ENCODE measurements around the gene GAB3.

The GAB3 gene

DNA sequence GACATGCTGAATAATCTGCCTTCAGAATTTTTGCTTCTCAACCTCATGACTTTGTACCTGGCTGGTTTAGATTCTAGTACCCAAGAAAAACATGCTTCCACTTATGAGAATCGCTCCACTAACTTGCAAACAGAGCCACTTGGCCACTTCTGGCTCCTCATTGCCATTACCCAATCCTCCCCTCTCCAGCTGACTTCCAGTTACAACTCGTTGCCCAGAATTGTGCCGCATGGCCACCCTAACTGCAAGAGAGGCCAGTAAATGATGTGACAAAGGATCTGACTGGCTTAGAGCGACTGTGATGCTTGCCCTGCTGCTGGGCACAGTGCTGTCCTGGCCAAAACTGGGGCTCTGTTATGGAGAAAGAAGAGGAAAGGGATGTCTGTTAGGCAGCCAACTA, 7.8 kb upstream of the GAB3 start:
- TF ChIP-seq POLR2AphosphoS5 (IDR thresholded peaks at IDR 0.05; ENCODE audit: low read depth, low read length) (no peak), POLR2A (IDR thresholded peaks at IDR 0.05; ENCODE audit: low read depth, low read length) (no peak)
- DNase-seq (ENCODE audit: insufficient read length, low spot score): no peak
- FAIRE-seq: no peak

DNA sequence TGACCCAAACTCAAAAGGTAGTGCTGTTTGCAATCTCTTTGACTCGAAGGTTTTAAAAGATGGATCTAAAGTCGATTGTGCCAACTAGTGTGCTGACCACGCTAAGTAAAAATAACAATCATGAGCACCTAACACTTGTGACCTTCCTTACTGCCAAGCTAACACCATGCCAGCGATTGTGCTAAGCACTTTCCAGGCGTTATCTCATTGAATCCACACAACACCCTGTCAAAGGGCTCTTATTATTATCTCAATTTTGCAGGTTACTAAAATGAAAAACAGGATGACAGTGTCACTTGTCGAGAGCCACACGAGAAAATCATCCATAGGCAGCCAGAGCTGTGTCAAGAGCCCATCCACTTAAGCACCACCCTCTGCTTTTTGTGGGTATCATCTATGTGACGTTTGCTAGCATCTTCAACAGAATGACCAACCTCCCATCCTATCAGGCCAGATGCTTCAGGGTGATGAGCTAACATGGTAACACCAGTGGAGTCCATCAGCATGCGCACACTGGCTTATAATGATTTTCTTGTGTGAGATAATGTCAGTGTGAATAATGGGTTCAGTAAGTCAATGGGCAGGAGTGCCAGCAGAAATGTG, 893 bp upstream of the GAB3 start:
- FAIRE-seq: no peak
- TF ChIP-seq POLR2AphosphoS5 (IDR thresholded peaks at IDR 0.05; ENCODE audit: low read depth, low read length) (no peak), POLR2A (IDR thresholded peaks at IDR 0.05; ENCODE audit: low read depth, low read length) (no peak), PAX5 (IDR thresholded peaks at IDR 0.05; ENCODE audit: insufficient read depth, low read length, severe bottlenecking) (no peak), SPI1 (IDR thresholded peaks at IDR 0.05; ENCODE audit: low read depth, low read length) (no peak), POU2F2 (IDR thresholded peaks at IDR 0.05; ENCODE audit: low read depth, low read length) (no peak), TAF1 (IDR thresholded peaks at IDR 0.05; ENCODE audit: low read depth, low read length) (no peak)
- DNase-seq (ENCODE audit: insufficient read length, low spot score): no peak

GRCh38 chrX:154751203-154751668, 359 bp upstream of the GAB3 start:
- DNase-seq (ENCODE audit: insufficient read length, low spot score) (no peak), FAIRE-seq (no peak)
- TF ChIP-seq SPI1 (IDR thresholded peaks at IDR 0.05; ENCODE audit: low read depth, low read length): 0 out of 2 replicates have a peak, but pooled peaks have one; percentile 13
- no peak for TF ChIP-seq POU2F2 (IDR thresholded peaks at IDR 0.05; ENCODE audit: low read depth, low read length)

- TF ChIP-seq POLR2A (IDR thresholded peaks at IDR 0.05; ENCODE audit: low read depth, low read length): no peak
- TF ChIP-seq POU2F2 (IDR thresholded peaks at IDR 0.05; ENCODE audit: low read depth, low read length): no peak
- TF ChIP-seq PAX5 (IDR thresholded peaks at IDR 0.05; ENCODE audit: insufficient read depth, low read length, severe bottlenecking): no peak
- TF ChIP-seq TAF1 (IDR thresholded peaks at IDR 0.05; ENCODE audit: low read depth, low read length): no peak
- no peak for TF ChIP-seq POLR2AphosphoS5 (IDR thresholded peaks at IDR 0.05; ENCODE audit: low read depth, low read length)
- no peak for TF ChIP-seq SPI1 (IDR thresholded peaks at IDR 0.05; ENCODE audit: low read depth, low read length)
Observed at GRCh38 chrX:154749856-154750255, 1.0 kb downstream of the GAB3 start.

GRCh38 chrX:154748712-154749339, 2.1 kb downstream of the GAB3 start:
- DNase-seq (ENCODE audit: insufficient read length, low spot score) (no peak), FAIRE-seq (peak; percentile 80)
- TF ChIP-seq POLR2AphosphoS5 (IDR thresholded peaks at IDR 0.05; ENCODE audit: low read depth, low read length): no peak
- no peak for TF ChIP-seq TAF1 (IDR thresholded peaks at IDR 0.05; ENCODE audit: low read depth, low read length)
- TF ChIP-seq POLR2A (IDR thresholded peaks at IDR 0.05; ENCODE audit: low read depth, low read length): no peak
- no peak for TF ChIP-seq SPI1 (IDR thresholded peaks at IDR 0.05; ENCODE audit: low read depth, low read length)
- TF ChIP-seq POU2F2 (IDR thresholded peaks at IDR 0.05; ENCODE audit: low read depth, low read length): no peak

More at GRCh38 chrX:154749856-154750255, 1.0 kb downstream of the GAB3 start:
- no peak for DNase-seq (ENCODE audit: insufficient read length, low spot score)
- FAIRE-seq: peak; percentile 74

GRCh38 chrX:154742613-154743012, 8.3 kb downstream of the GAB3 start:
- no peak for TF ChIP-seq SPI1 (IDR thresholded peaks at IDR 0.05; ENCODE audit: low read depth, low read length)
- DNase-seq (ENCODE audit: insufficient read length, low spot score): no peak
- peak; percentile 45 for FAIRE-seq

GRCh38 chrX:154739952-154740465, 10.9 kb downstream of the GAB3 start:
- no peak for DNase-seq (ENCODE audit: insufficient read length, low spot score)
- TF ChIP-seq TAF1 (IDR thresholded peaks at IDR 0.05; ENCODE audit: low read depth, low read length) (no peak), PAX5 (IDR thresholded peaks at IDR 0.05; ENCODE audit: insufficient read depth, low read length, severe bottlenecking) (no peak), POU2F2 (IDR thresholded peaks at IDR 0.05; ENCODE audit: low read depth, low read length) (no peak)
- FAIRE-seq: no peak

GRCh38 chrX:154738011-154738738, 12.7 kb downstream of the GAB3 start:
- DNase-seq (ENCODE audit: insufficient read length, low spot score): no peak
- TF ChIP-seq TAF1 (IDR thresholded peaks at IDR 0.05; ENCODE audit: low read depth, low read length) (no peak), POLR2A (IDR thresholded peaks at IDR 0.05; ENCODE audit: low read depth, low read length) (no peak), PAX5 (IDR thresholded peaks at IDR 0.05; ENCODE audit: insufficient read depth, low read length, severe bottlenecking) (no peak), POLR2AphosphoS5 (IDR thresholded peaks at IDR 0.05; ENCODE audit: low read depth, low read length) (no peak), POU2F2 (IDR thresholded peaks at IDR 0.05; ENCODE audit: low read depth, low read length) (no peak), SPI1 (IDR thresholded peaks at IDR 0.05; ENCODE audit: low read depth, low read length) (no peak)
- FAIRE-seq: peak; percentile 88

GRCh38 chrX:154737136-154737535, 13.7 kb downstream of the GAB3 start:
- TF ChIP-seq POLR2AphosphoS5 (IDR thresholded peaks at IDR 0.05; ENCODE audit: low read depth, low read length): no peak
- TF ChIP-seq POU2F2 (IDR thresholded peaks at IDR 0.05; ENCODE audit: low read depth, low read length): no peak
- no peak for TF ChIP-seq TAF1 (IDR thresholded peaks at IDR 0.05; ENCODE audit: low read depth, low read length)
- TF ChIP-seq SPI1 (IDR thresholded peaks at IDR 0.05; ENCODE audit: low read depth, low read length): no peak
- no peak for TF ChIP-seq POLR2A (IDR thresholded peaks at IDR 0.05; ENCODE audit: low read depth, low read length)
- no peak for TF ChIP-seq PAX5 (IDR thresholded peaks at IDR 0.05; ENCODE audit: insufficient read depth, low read length, severe bottlenecking)
- DNase-seq (ENCODE audit: insufficient read length, low spot score): no peak
- no peak for FAIRE-seq

All from GM12891 (cell line).